ENCODE results near the gene TSEN15. TPM values are rescaled to one million over a fixed set of nuclear protein-coding genes. Genes with fewer than 3 reads are reported as not detected.

TSEN15 gene
- total and polyA plus RNA-seq, 2 of the 8 experiments (the other 6 are each of a cell fraction or from before 2014, with no cell fraction given), result 23.4 to 31.4 TPM

DNA sequence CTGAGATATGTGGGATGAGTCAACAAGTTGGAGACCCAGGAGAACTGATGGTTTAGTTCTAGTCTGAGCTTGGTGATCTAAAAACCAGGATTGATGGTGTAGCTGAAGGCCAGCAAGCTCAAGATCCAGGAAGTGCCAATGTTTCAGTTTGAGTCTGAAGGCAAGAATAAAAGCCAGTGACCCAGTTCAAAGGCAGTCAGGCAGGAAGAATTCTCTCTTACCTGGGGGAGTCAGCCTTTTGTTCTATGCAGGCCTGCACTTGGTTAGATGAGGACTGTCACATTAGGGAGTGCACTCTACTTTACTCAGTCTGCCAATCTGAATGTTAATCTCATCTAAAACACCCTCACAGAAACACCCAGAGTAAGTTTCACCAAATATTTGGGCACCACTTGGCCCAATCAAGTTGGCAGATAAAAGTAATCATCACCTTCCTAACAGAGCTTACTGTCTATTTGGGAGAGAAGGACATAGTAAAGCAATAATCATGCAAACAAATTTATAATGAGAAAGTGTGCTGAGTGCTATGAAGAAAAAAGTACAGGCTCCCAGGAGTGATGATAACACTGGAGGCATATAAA is 63.4 kb downstream of the TSEN15 start:
- no peak overlapping the region for H4K5ac ChIP-seq (ENCODE audit: insufficient read length, low read depth, low read length)
- no peak overlapping the region for H3K23ac ChIP-seq (ENCODE audit: insufficient read length)
- H3K79me1 ChIP-seq (ENCODE audit: low read depth, low read length), result no peaks in the 10 kb centered on the region
- H4K91ac ChIP-seq (replicated peaks; ENCODE audit: insufficient read length, low read length), result no peak overlapping the region
- DNase-seq (ENCODE audit: low read depth in 1 of 2, low spot score in 2 of 2) (no peak), FAIRE-seq (no peak)
- POLR2A ChIA-PET (ENCODE audit: partially characterized antibody), result interaction anchor here (0.6 kb wide), 1 partner anchor 25 kb away, joined by 3 read pairs; no protein-coding TSS in a partner anchor
- no peak overlapping the region for H2BK15ac ChIP-seq (ENCODE audit: low read length)
- CTCF ChIA-PET (ENCODE audit: partially characterized antibody), result no interaction called here
- H2AK5ac ChIP-seq (ENCODE audit: low read depth, low read length), result no peak overlapping the region
- H4K20me1 ChIP-seq (replicated peaks in 1 of 2; ENCODE audit: control insufficient read depth in 1 of 2, insufficient read depth in 2 of 2, low read length in 2 of 2), result no peaks in the 10 kb centered on the region
- H2BK20ac ChIP-seq (ENCODE audit: low read length), result no peak overlapping the region
- H2BK120ac ChIP-seq (replicated peaks; ENCODE audit: low read depth, low read length), result no peak overlapping the region
- H3K4me1 ChIP-seq (replicated peaks in 1 of 4; ENCODE audit: control insufficient read depth in 3 of 4, insufficient read depth in 4 of 4, low read length in 3 of 4), result no peaks in the 10 kb centered on the region
- no peaks in the 10 kb centered on the region for H3K79me2 ChIP-seq (ENCODE audit: control insufficient read depth in 1 of 2, insufficient read depth in 2 of 2, low read length in 2 of 2)
- H2AFZ ChIP-seq (ENCODE audit: low read length), result no peak overlapping the region
- no peak overlapping the region for H3K18ac ChIP-seq (ENCODE audit: extremely low read depth, low read length)
- H2BK5ac ChIP-seq (ENCODE audit: low read depth, low read length), result no peak overlapping the region
- no peak overlapping the region for H3K14ac ChIP-seq (ENCODE audit: insufficient read length)
- H3K9ac ChIP-seq (replicated peaks in 1 of 4; ENCODE audit: extremely low read depth in 1 of 4, low read depth in 3 of 4, low read length in 3 of 4), result no peak overlapping the region
- H3K27me3 ChIP-seq (replicated peaks in 1 of 4; ENCODE audit: control insufficient read depth in 3 of 4, extremely low read depth in 1 of 4, insufficient read depth in 3 of 4, low read length in 3 of 4), result no peaks in the 10 kb centered on the region
- H2BK12ac ChIP-seq (ENCODE audit: low read depth, low read length), result no peak overlapping the region
- no peak overlapping the region for H3K4ac ChIP-seq (replicated peaks; ENCODE audit: insufficient read length, low read depth, low read length)
- H3K4me2 ChIP-seq (ENCODE audit: insufficient read depth in 1 of 2, low read depth in 2 of 2, low read length in 2 of 2), result no peak overlapping the region
- no peaks in the 10 kb centered on the region for H3K36me3 ChIP-seq (ENCODE audit: control insufficient read depth in 2 of 4, insufficient read depth in 4 of 4, low read length in 3 of 4)
- no peak overlapping the region for H3K27ac ChIP-seq (ENCODE audit: low read depth, low read length)
- TF ChIP-seq POLR2A (IDR thresholded peaks at IDR 0.05; ENCODE audit: control extremely low read depth in 1 of 2, low read depth in 2 of 2, low read length in 2 of 2) (no peak), EP300 (IDR thresholded peaks at IDR 0.05; ENCODE audit: borderline replicate concordance in 1 of 2, low read depth in 2 of 2, low read length in 2 of 2) (no peak), KDM1A (IDR thresholded peaks at IDR 0.05; ENCODE audit: borderline replicate concordance, low read length) (no peak), JUN (IDR thresholded peaks at IDR 0.05; ENCODE audit: low read depth, low read length) (no peak), TAF1 (IDR thresholded peaks at IDR 0.05; ENCODE audit: low read depth, low read length) (no peak), NANOG (IDR thresholded peaks at IDR 0.05; ENCODE audit: insufficient read depth, low read depth, low read length, poor library complexity, severe bottlenecking) (no peak), RNF2 (IDR thresholded peaks at IDR 0.05; ENCODE audit: borderline replicate concordance, low read depth, low read length, missing control alignments, poor library complexity, severe bottlenecking) (no peak)
- TF ChIP-seq, protein P1, sequence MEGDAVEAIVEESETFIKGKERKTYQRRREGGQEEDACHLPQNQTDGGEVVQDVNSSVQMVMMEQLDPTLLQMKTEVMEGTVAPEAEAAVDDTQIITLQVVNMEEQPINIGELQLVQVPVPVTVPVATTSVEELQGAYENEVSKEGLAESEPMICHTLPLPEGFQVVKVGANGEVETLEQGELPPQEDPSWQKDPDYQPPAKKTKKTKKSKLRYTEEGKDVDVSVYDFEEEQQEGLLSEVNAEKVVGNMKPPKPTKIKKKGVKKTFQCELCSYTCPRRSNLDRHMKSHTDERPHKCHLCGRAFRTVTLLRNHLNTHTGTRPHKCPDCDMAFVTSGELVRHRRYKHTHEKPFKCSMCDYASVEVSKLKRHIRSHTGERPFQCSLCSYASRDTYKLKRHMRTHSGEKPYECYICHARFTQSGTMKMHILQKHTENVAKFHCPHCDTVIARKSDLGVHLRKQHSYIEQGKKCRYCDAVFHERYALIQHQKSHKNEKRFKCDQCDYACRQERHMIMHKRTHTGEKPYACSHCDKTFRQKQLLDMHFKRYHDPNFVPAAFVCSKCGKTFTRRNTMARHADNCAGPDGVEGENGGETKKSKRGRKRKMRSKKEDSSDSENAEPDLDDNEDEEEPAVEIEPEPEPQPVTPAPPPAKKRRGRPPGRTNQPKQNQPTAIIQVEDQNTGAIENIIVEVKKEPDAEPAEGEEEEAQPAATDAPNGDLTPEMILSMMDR (IDR thresholded peaks at IDR 0.05; ENCODE audit: control extremely low read depth in 1 of 3, insufficient read depth in 1 of 3, low read depth in 1 of 3, low read length in 3 of 3), result no peak
- no peak overlapping the region for H3K56ac ChIP-seq (replicated peaks; ENCODE audit: insufficient read length, low read depth, low read length)
- peaks cover 8% of the 10 kb centered on the region; the same call in 1 of the 2 replicates for H3K23me2 ChIP-seq (ENCODE audit: low read depth, low read length)
- no peak overlapping the region for H3K4me3 ChIP-seq (ENCODE audit: extremely low read depth in 1 of 4, insufficient read depth in 2 of 4, low read depth in 3 of 4, low read length in 4 of 4)
- no peak overlapping the region for H4K8ac ChIP-seq (ENCODE audit: extremely low read depth, insufficient read depth, low read length)
- no peaks in the 10 kb centered on the region for H3K9me3 ChIP-seq (ENCODE audit: insufficient read depth in 2 of 2, low read depth in 1 of 2, low read length in 1 of 2)

Measured in H1 (cell line).